Smooth muscle cell (in vitro differentiated cells): ENCODE results near the gene PPARGC1A. TPM values are rescaled to one million over a fixed set of nuclear protein-coding genes. Genes with fewer than 3 reads are reported as not detected.
A peak's percentile ranks its signal among the peaks of the same experiment; 100 is the strongest.

ENCODE experiments used
- DNase-seq: peaks from one replicate; lab custom pipeline; 2025; ENCODE audit not compliant: unreplicated experiment; lab: John Stamatoyannopoulos, UW
- H2AFZ ChIP-seq: fragments of 200-600 bp; sonication (generic); 2 replicates; pipeline ENCODE4 v1.6.0; 2016; ENCODE audit warnings: antibody characterized with exemption, low read depth, mild to moderate bottlenecking
- H3F3A ChIP-seq: fragments of 200-600 bp; sonication (generic); 2 replicates; pipeline ENCODE4 v1.6.0; 2017; ENCODE audit warnings: antibody characterized with exemption, low read depth
- H3K27ac ChIP-seq: fragments of 200-600 bp; sonication (generic); 2 replicates; pipeline ENCODE4 v1.5.1; 2016; ENCODE audit warnings: low read depth, mild to moderate bottlenecking
- H3K27me3 ChIP-seq: fragments of 200-600 bp; sonication (generic); 2 replicates; pipeline ENCODE4 v1.6.1; 2016; ENCODE audit warnings: low read depth, mild to moderate bottlenecking
- H3K36me3 ChIP-seq: fragments of 200-600 bp; sonication (generic); 2 replicates; pipeline ENCODE4 v1.5.1; 2016; ENCODE audit warnings: low read depth
- H3K4me1 ChIP-seq: fragments of 200-600 bp; sonication (generic); 2 replicates; pipeline ENCODE4 v1.5.1; 2016; ENCODE audit warnings: low read depth
- H3K4me2 ChIP-seq: fragments of 200-600 bp; sonication (generic); 2 replicates; pipeline ENCODE4 v1.6.0; 2016; ENCODE audit warnings: mild to moderate bottlenecking
- H3K4me3 ChIP-seq: fragments of 200-600 bp; sonication (generic); 2 replicates; pipeline ENCODE4 v1.5.1; 2016; ENCODE audit warnings: mild to moderate bottlenecking
- H3K79me2 ChIP-seq: fragments of 200-600 bp; sonication (generic); 2 replicates; pipeline ENCODE4 v1.6.0; 2016; ENCODE audit warnings: low read depth, mild to moderate bottlenecking
- H3K9ac ChIP-seq: fragments of 200-600 bp; sonication (generic); 2 replicates; pipeline ENCODE4 v1.6.0; 2016; ENCODE audit warnings: low read depth
- H3K9me3 ChIP-seq: fragments of 200-600 bp; sonication (generic); replicated peaks from 2 replicates; pipeline ENCODE4 v1.5.1; 2016; ENCODE audit warnings: low read depth
- H4K20me1 ChIP-seq: fragments of 200-600 bp; sonication (generic); 2 replicates; pipeline ENCODE4 v1.6.0; 2016; ENCODE audit warnings: low read depth
- WGBS: methylation state at CpG from one replicate; pipeline ENCODE4 v1.1.7; 2016; ENCODE audit warnings: low lambda C conversion rate; 5-methylcytosine and 5-hydroxymethylcytosine counted together
- polyA plus RNA-seq: library from polyadenylated mRNA; unstranded; fragments of >200 nt; fragmentation: Nextera tagmentation; extraction: Ambion mirVana; gene quantifications from 2 replicates; pipeline ENCODE4 v1.2.1, GENCODE V29; 2016
- total RNA-seq: library from RNA; depleted of rRNA; stranded (reverse); fragments of >200 nt; gene quantifications from 2 replicates; pipeline ENCODE4 v1.2.3, GENCODE V29; 2014
- TF ChIP-seq, protein P1 (sequence below): fragments of 200-600 bp; sonication (generic); IDR thresholded peaks from 2 replicates; pipeline ENCODE4 v1.5.1; 2017; ENCODE audit warnings: borderline replicate concordance, mild to moderate bottlenecking, antibody characterized with exemption; ENCODE audit not compliant: insufficient read depth, poor library complexity, severe bottlenecking

The PPARGC1A gene
- total and polyA plus RNA-seq, 2 experiments from 2014 or later, result 0.25 to 2.8 TPM

- peak overlapping the region; percentile 33 for H3K4me2 ChIP-seq
Measured at GRCh38 chr4:23855912-23856605, 33.8 kb downstream of the PPARGC1A start.

GRCh38 chr4:23853986-23854660 is 35.7 kb downstream of the PPARGC1A start:
- Histone ChIP-seq H4K20me1 (no peaks in the 10 kb centered on the region), H3K79me2 (no peaks in the 10 kb centered on the region), H3K27ac (no peak overlapping the region), H3K27me3 (no peaks in the 10 kb centered on the region), H3K4me1 (no peaks in the 10 kb centered on the region), H2AFZ (no peak overlapping the region), H3K4me3 (no peak overlapping the region), H3K9me3 (no peaks in the 10 kb centered on the region), H3K36me3 (no peaks in the 10 kb centered on the region), H3F3A (no peaks in the 10 kb centered on the region), H3K9ac (no peak overlapping the region), H3K4me2 (no peak overlapping the region)
- WGBS, result 80% methylated on average over 4 of the region's 4 CpGs
- TF ChIP-seq, protein P1, sequence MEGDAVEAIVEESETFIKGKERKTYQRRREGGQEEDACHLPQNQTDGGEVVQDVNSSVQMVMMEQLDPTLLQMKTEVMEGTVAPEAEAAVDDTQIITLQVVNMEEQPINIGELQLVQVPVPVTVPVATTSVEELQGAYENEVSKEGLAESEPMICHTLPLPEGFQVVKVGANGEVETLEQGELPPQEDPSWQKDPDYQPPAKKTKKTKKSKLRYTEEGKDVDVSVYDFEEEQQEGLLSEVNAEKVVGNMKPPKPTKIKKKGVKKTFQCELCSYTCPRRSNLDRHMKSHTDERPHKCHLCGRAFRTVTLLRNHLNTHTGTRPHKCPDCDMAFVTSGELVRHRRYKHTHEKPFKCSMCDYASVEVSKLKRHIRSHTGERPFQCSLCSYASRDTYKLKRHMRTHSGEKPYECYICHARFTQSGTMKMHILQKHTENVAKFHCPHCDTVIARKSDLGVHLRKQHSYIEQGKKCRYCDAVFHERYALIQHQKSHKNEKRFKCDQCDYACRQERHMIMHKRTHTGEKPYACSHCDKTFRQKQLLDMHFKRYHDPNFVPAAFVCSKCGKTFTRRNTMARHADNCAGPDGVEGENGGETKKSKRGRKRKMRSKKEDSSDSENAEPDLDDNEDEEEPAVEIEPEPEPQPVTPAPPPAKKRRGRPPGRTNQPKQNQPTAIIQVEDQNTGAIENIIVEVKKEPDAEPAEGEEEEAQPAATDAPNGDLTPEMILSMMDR, result no peak
- DNase-seq, result no peak

More at GRCh38 chr4:23855912-23856605, 33.8 kb downstream of the PPARGC1A start:
- Histone ChIP-seq H3K79me2 (no peaks in the 10 kb centered on the region), H2AFZ (peak overlapping the region; percentile 11), H4K20me1 (no peaks in the 10 kb centered on the region), H3F3A (no peaks in the 10 kb centered on the region), H3K9ac (no peak overlapping the region), H3K27ac (peak overlapping the region; percentile 1), H3K36me3 (no peaks in the 10 kb centered on the region), H3K4me3 (no peak overlapping the region), H3K27me3 (no peaks in the 10 kb centered on the region), H3K9me3 (no peaks in the 10 kb centered on the region), H3K4me1 (no peaks in the 10 kb centered on the region)
- no peak for DNase-seq
- TF ChIP-seq, protein P1, result no peak
- 36% methylated on average over 5 of the region's 5 CpGs for WGBS

DNA sequence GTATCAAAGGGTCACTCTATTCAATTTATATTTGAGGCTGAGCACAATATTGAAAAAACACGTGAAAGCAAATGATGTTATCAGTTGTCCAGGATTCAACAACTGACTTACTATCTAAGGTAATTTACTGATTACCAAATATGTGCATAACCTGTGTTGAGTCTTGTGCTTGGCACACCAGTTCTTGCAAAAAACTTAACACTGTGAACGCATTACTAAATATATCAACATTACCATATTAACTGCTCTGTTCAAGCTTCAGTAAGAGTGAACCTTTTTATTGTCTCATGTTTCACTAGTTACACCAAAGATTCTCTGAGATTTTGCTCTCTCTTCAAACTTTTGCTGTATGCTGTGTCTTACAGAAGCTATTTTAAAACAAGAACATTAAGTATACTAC is 38.4 kb downstream of the PPARGC1A start:
- no peak overlapping the region for H3K4me3 ChIP-seq
- H4K20me1 ChIP-seq, result no peaks in the 10 kb centered on the region
- H3F3A ChIP-seq, result no peaks in the 10 kb centered on the region
- no peaks in the 10 kb centered on the region for H3K9me3 ChIP-seq
- H3K27me3 ChIP-seq, result no peaks in the 10 kb centered on the region
- H3K36me3 ChIP-seq, result no peaks in the 10 kb centered on the region
- TF ChIP-seq, protein P1, result no peak
- no peak overlapping the region for H2AFZ ChIP-seq
- H3K27ac ChIP-seq, result no peak overlapping the region
- H3K4me2 ChIP-seq, result no peak overlapping the region
- no peaks in the 10 kb centered on the region for H3K4me1 ChIP-seq
- no peak for DNase-seq
- 83% methylated on average over 2 of the region's 2 CpGs for WGBS
- H3K9ac ChIP-seq, result no peak overlapping the region
- no peaks in the 10 kb centered on the region for H3K79me2 ChIP-seq
